ENCODE measurements around the gene NECTIN4.

The NECTIN4 gene

DNA sequence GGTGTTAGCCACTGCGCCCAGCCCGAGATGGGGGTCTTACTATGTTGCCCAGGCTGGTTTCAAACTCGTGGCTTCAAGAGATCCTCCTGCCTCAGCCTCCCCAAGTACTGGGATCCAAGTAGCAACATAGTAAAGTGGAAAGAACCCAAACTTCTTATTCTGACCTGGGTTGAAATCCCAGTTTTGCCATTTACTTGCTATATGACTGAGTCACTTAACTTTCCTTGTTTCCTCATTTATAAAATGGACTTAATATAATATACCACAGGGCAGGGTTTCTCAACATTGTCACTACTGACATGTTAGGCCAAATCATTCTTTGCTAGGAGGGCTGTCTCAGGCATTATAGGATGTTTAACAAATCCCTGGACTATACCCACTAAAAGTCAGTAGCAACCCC is 21.8 kb upstream of the NECTIN4 start:
- DNase-seq = peak; percentile 28

- peak; percentile 13 for DNase-seq
Observed at GRCh38 chr1:161106431-161106830, 17.1 kb upstream of the NECTIN4 start.

DNA sequence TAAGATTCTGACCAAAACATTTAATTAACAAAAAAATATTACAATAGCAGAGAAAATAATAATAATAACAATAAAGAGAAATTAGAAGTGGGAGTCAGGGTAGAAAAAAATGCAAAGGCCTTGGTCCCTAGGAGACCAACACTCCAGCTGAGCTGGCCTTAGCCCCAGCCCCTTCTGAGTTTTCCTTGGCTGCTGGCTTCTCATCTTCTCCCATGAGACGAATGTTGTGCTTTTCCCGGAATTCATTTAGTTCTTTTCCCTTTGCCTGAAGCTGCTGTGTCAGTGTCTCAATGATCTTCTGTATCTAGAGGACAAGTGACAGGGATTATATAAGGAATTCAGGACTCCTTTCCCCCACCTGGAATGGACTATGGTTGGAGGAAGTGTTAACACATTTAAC is 11.2 kb upstream of the NECTIN4 start:
- DNase-seq = no peak

- DNase-seq = no peak
Observed at GRCh38 chr1:161099090-161099802, 9.9 kb upstream of the NECTIN4 start.

- no peak for DNase-seq
Observed at GRCh38 chr1:161098210-161099068, 9.1 kb upstream of the NECTIN4 start, which contains the start of gene KLHDC9. Gene KLHDC9 (plus strand): TSS chr1:161098361. CDS start chr1:161098536, 175 bp downstream.

DNA sequence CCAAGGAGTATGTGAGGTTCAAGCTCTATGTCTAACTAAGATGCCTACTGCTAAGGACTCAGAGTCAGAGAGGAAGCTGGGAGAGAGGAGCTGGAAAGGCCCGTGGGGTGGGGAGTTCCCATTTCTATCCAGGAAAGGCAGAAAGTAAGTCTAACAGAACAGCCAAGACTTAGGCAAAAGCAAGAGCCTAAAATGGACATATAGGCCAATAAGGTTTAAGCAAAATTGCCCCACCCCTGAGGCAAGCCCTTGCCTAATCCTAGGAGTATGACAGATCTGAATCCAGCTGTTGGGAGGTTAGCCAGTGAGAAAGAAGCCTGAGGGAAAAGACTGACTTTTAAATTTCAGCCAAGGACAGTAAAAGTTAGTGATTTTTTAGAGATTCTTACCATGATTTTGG is 7.2 kb upstream of the NECTIN4 start:
- DNase-seq = peak; percentile 59

GRCh38 chr1:161096015-161096414 is 6.7 kb upstream of the NECTIN4 start:
- DNase-seq = peak; percentile 27

DNA sequence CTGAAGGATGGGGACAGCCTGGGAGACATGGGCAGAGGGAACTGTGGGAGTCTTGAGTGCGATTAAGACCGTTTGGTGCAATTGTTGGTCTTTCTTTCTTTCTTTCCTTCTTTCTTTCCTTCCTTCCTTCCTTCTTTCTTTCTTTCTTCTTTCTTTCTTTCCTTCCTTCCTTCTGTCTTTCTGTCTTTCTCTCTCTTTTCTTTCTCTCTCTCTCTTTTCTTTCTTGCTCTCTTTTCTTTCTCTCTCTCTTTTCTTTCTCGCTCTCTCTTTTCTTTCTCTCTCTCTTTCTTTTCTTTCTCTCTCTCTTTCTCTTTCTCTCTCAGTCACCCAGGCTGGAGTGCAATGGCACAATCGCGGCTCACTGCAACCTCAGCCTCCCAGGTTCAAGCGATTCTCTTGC is 5.9 kb upstream of the NECTIN4 start:
- no peak for DNase-seq

DNA sequence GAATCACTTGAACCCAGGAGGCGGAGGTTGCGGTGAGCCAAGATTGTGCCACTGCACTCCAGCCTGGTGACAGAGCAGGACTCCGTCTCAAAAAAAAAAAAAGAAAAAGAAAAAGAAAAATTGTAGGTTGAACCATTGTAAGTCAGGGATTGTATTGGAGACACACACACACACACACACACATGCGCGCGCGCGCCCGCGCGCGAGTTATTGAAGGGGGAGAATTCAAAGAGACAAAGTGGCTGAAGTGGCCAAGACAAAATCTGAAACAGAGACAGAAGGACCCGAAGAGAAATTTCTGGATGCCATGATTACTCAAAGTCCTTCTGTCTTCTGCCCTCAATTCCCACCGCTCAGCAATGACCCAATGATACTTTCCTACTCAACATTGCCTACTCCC is 5.1 kb upstream of the NECTIN4 start:
- DNase-seq = no peak

DNA sequence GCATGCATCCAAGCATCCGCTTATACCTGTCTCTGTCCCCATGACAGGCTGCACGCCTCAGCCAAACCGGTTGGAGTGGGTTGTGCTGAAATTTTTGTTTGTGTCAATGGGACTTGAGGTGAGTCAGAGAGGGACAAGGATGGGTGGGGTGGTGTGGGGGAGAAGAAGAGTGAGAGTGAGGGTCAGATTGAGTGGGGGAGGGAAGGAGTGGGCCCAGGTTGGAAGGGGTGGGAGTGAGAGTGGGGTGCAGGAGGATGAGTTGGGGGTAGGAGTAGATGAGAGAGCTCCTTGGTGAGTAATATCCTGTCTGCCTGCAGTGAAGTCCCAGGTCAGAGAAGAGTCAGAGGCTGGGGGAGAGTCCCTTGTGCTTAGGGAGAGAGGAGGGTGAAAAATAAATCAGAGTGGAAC is 3.3 kb upstream of the NECTIN4 start:
- DNase-seq = no peak

DNA sequence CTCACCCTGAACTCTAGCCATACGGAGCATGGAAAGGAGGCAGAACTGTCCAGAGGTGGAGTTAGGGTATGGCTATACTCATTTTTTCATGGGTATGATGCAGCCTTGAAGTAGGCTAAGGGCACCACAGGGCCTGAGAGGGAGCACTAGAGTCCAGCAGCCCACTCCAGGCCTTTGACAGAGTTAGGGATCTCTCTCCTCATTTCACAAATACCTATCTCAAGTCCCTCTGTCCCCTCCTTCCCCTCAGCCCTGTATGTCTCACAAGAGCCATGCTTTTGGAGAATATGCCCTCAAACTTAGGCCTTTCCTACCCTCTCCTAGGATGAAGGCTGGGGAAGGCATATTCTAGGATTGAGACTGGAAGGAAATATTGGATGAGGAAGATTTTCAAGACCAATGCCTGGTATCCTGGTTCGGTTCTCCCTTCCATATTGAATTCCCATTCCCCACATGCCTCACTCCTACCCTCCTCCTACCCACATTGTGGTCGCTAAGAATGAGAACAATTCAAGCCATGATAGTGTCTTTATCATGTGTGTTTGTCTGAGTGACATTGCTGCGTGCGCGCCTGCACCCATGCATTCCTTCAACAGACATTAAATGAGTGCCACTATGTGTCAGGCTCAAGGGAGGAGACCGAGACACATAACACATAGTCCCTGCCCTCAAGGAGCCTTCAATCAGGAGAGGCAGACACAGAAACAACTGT is 2.6 kb upstream of the NECTIN4 start:
- no peak for DNase-seq

- no peak for DNase-seq
Observed at GRCh38 chr1:161091093-161091492, 1.7 kb upstream of the NECTIN4 start.

DNA sequence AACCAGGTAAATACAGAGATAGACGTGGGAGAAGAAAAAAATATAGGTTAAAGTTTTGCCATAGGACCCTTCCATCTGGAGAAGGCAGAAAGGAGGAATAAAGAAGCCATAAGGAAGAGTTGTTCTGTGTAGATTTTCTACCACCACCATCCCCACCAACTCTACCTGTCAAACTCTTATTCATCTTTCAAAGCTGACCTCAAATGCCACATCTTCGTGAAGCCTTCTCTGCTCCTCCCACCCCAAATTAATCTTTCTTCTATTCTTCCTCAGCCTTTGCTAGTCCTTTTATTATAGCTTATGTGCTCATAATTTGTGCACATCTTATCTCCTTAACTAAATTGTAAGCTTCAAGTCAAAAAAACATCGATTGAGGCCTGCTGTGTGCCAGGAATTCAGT is 1.3 kb upstream of the NECTIN4 start:
- DNase-seq = no peak

DNA sequence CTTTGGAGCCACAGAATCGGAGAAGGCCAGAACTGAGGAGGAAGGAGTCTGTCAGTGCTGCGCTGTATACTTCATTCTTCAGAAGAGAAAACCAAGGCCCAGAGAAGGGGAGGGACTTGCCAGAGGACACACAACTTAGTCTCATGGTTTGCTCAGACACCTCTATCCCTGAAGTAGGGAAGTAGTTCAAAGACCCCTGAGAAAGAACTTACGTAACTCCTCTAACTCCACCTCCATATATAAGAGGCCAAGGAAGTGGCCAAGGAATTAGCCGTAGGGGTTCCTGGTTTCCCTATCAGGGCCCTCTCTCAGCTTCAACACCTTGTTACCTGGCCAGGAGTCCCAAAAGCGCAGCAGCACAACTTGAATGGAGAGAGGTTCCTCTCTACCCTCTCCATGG is 580 bp upstream of the NECTIN4 start:
- DNase-seq = no peak

DNA sequence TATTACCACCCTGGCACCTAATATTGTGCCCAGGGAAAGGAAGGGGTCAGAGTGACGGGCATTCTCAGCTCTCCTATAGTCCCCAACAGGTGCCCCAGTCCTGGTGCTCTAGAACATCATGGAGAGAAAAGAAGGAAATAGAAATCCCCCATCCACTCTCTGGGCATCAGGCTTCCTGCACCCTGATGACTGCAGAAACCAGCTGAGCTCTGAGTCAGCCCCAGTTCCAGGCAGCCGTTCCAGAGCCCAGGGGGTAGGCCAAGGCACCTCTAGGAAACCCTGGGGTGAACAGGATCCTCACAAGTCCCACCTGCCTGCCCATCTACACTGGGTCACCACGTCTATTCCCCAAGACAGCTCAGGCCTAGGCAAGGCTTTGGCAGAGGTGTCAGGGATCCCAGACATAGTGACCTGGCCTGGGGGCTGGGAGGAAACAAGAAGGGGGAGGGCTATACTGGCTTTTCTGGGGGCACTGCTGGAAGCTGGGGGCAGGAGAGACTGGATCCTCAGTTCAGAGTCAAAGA is 709 bp downstream of the NECTIN4 start:
- no peak for DNase-seq

DNA sequence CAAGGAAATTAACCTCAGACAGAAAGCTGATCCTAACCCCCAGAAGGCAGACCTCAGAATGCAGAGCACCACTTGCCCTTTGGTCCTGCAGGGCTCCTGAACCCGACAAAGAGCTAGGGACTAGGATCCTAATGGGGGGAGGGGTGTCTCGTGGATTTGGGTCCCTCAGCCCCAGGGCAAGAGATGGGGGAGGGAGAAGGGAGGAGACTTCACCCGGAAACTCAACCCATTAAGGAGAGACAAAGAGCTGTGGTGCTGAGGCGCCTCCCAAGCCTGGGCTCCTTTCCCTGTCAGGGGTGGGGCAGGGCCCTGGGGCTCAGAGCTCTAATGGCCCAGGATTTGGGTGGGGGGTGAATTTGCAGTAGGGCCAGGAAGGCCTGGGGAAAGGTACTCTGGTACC is 2.9 kb downstream of the NECTIN4 start:
- no peak for DNase-seq

- no peak for DNase-seq
Observed at GRCh38 chr1:161085165-161085564, 4.2 kb downstream of the NECTIN4 start.

DNA sequence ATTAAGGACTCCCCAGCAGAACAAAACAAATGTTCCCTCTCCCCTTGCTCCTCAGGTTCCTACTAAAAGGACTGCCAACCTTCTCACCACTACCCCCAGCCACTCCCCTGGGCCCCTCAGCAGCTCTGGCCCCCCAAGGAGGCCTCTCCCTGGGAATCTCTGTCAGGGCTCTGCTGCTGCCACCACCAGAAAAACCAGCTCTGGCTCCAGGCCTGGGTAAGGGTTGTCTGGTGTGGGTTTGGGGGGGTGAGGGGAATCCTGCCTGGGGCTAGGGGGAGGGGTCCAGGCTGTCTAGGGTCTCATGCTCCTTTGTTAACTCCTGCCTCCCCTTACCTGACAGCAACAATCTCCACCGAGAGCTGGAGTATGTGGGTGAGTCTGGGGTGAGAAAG is 4.8 kb downstream of the NECTIN4 start:
- DNase-seq = no peak

DNA sequence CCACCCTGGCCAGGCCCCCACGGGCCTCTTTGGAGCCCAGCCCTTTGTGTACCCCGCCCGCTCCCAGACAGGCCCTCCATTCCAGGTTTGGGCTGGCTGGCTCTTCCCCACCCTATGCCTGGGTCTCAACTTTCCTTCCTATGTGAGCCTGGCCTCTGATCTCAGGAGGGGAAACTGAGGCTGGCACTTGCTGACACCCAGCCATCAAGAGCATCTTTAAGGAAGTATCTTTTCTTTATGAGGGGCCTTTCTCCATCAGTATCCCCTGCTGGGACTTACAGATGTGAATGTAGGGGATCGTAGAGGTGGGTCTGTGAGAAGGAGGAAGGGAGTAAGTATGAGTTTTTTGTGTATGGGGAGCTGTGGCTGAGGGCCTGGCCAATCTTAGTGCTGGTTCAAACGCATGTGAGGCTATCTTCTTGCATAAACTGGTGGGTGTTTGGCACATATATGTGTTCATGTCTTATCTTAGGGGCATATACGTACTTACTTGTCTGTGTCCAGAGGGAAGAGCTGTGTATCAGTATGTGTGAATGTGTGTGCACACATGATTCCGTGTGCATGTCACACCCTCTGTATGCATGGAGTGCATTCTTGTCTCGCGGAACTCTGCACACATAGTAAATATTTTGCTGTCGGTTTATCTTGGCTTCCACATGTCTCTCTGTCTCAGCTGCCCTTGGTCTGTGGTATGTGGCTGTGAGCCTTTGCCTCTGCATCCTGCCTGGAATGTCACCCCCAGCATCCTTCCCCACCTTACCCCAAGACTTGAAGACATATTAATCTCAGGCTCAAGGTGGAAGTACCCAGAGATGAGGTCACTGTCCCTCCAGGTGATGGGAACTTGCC is 5.4 kb downstream of the NECTIN4 start:
- peak; percentile 33 for DNase-seq

- DNase-seq = peak; percentile 95
Observed at GRCh38 chr1:161082996-161083747, 6.2 kb downstream of the NECTIN4 start.

DNA sequence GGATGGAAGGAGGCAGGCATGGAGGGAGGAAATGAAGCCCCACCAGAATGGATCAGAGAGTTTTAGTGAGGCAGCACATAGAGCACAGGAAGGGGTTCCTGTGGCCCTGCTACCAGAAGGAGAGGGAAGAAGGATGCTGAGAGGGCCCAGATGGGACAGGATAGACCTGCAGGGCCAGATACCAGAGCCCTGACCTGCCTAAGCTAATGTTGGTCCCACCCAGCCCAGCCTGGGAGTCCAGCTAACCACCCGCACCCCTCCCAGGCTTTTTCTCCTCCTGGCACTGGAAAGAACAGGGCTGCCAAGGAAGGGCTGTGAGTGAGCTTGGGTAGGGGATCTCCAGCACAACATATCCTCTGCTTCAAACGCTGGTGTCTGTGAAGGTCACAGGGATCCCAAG is 6.9 kb downstream of the NECTIN4 start:
- no peak for DNase-seq

DNA sequence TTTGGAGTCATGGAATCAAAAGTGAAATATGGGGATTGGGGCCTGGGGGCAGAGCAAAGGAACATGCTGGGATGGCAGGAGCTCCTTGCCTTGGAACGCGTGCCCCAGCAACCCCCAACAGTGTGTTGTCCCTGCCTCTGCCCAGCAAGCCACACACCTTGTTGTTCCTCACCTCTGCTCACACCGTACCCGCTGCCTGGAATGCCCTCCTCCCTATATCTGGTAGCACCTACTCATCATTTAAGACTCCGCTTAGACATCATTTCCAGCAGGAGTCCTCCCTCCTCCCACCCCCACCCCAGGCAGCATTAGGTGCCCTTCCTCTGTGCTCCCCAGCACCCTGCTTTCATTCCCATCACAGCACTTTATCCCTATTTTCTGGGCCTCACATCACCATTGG is 7.8 kb downstream of the NECTIN4 start:
- no peak for DNase-seq

Measured in MV-4-11 (cell line).